IPS-18c (cell line): ENCODE results near the gene PBX1.

Source experiments
- H3K4me3 ChIP-seq: 2 replicates; pipeline ENCODE4 v1.7.0; 2013; ENCODE audit warnings: low read depth, mild to moderate bottlenecking, low read length, moderate library complexity; ENCODE audit not compliant: insufficient read depth
- H3K9me3 ChIP-seq: one replicate; pipeline ENCODE4 v1.6.1; 2013; ENCODE audit warnings: mild to moderate bottlenecking, low read length, moderate library complexity; ENCODE audit not compliant: control insufficient read depth, insufficient read depth

Gene PBX1

GRCh38 chr1:164667600-164667999 lies 108.6 kb downstream of the PBX1 start:
- Histone ChIP-seq H3K9me3 (no peaks in the 10 kb centered on the region), H3K4me3 (no peak overlapping the region)

GRCh38 chr1:164668491-164669400 lies 109.8 kb downstream of the PBX1 start:
- no peaks in the 10 kb centered on the region for H3K9me3 ChIP-seq
- no peak overlapping the region for H3K4me3 ChIP-seq

- Histone ChIP-seq H3K9me3 (no peaks in the 10 kb centered on the region), H3K4me3 (no peak overlapping the region)
Observed at GRCh38 chr1:164670026-164670425, 111.0 kb downstream of the PBX1 start.

GRCh38 chr1:164670786-164671185 lies 111.8 kb downstream of the PBX1 start:
- Histone ChIP-seq H3K9me3 (no peaks in the 10 kb centered on the region), H3K4me3 (no peak overlapping the region)

- H3K9me3 ChIP-seq: no peaks in the 10 kb centered on the region
Observed at GRCh38 chr1:164671323-164671965, 112.5 kb downstream of the PBX1 start.

GRCh38 chr1:164671966-164672571 lies 113.1 kb downstream of the PBX1 start:
- H3K9me3 ChIP-seq: no peaks in the 10 kb centered on the region

More at GRCh38 chr1:164671323-164671965, 112.5 kb downstream of the PBX1 start:
- no peak overlapping the region for H3K4me3 ChIP-seq

GRCh38 chr1:164672588-164672987 lies 113.6 kb downstream of the PBX1 start:
- Histone ChIP-seq H3K4me3 (no peak overlapping the region), H3K9me3 (no peaks in the 10 kb centered on the region)

More at GRCh38 chr1:164671966-164672571, 113.1 kb downstream of the PBX1 start:
- no peak overlapping the region for H3K4me3 ChIP-seq

GRCh38 chr1:164673584-164674214 lies 114.7 kb downstream of the PBX1 start:
- Histone ChIP-seq H3K9me3 (no peaks in the 10 kb centered on the region), H3K4me3 (no peak overlapping the region)

- Histone ChIP-seq H3K9me3 (no peaks in the 10 kb centered on the region), H3K4me3 (no peak overlapping the region)
Observed at GRCh38 chr1:164675342-164675904, 116.4 kb downstream of the PBX1 start.

- Histone ChIP-seq H3K4me3 (no peak overlapping the region), H3K9me3 (no peaks in the 10 kb centered on the region)
Observed at GRCh38 chr1:164678136-164678700, 119.2 kb downstream of the PBX1 start.

- Histone ChIP-seq H3K4me3 (no peak overlapping the region), H3K9me3 (no peaks in the 10 kb centered on the region)
Observed at GRCh38 chr1:164682570-164682969, 123.6 kb downstream of the PBX1 start.

- Histone ChIP-seq H3K4me3 (no peak overlapping the region), H3K9me3 (no peaks in the 10 kb centered on the region)
Observed at GRCh38 chr1:164683235-164683634, 124.3 kb downstream of the PBX1 start.

- Histone ChIP-seq H3K9me3 (no peaks in the 10 kb centered on the region), H3K4me3 (no peak overlapping the region)
Observed at GRCh38 chr1:164685266-164686035, 126.5 kb downstream of the PBX1 start.

GRCh38 chr1:164687777-164688176 lies 128.8 kb downstream of the PBX1 start:
- H3K4me3 ChIP-seq: no peak overlapping the region
- no peaks in the 10 kb centered on the region for H3K9me3 ChIP-seq

- Histone ChIP-seq H3K4me3 (no peak overlapping the region), H3K9me3 (no peaks in the 10 kb centered on the region)
Observed at GRCh38 chr1:164688791-164689190, 129.8 kb downstream of the PBX1 start.
